ENCODE measurements around the gene WBP2NL.
"Not testable (repeated sequence)": the region's sequence is repeated elsewhere in the genome, so short reads cannot be mapped to it uniquely, and the experiment has no call there.

The WBP2NL gene, protein sequence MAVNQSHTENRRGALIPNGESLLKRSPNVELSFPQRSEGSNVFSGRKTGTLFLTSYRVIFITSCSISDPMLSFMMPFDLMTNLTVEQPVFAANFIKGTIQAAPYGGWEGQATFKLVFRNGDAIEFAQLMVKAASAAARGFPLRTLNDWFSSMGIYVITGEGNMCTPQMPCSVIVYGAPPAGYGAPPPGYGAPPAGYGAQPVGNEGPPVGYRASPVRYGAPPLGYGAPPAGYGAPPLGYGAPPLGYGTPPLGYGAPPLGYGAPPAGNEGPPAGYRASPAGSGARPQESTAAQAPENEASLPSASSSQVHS

DNA sequence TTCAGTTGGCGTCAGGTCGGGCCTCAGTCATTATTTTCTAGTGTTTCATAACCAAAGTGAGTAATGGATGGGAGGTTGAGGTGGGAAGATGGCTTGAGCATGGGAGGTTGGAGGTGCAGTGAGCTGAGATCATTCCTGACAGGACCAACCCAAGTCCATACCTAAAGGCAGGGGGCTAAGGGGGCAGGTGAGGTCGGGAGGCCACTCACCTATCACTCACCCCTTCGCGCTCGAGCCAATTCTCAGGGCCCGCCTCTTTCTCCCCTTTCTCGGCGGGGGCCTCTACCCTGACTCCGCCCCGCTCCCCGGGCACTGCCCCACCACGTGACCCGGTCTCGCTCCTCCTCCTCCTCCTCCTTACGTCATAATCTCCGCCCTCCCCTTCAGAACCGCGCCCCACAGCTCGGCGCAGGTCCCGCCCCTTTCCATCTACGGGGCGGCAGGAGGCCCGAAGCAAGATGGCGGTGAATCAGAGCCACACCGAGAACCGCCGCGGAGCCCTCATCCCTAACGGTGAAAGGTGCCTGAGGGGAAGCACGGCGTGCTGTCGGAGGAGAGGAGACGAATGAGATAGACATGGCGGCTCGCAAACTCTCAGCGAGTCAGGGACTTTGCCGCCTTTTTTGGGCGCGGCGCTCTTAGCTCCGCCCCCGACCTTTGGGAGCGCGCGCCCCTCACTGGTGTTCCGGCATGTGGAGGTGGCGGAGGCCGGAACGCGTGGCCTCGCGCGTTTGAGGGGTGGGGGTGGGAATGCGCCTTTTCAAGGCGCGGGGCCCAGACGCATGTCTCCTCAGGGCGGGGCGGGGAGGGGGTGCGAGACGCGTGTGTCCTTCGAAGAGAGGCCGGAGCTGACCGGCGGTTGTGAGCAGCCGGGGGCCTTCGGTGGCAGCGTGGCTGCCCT lies at the start of gene WBP2NL:
WBP2NL (plus strand) TSS at position 428 of the 901 bp plus-strand sequence; CDS start at position 459, 31 bp downstream.
- no peak for DNase-seq (ENCODE audit: low spot score)

DNA sequence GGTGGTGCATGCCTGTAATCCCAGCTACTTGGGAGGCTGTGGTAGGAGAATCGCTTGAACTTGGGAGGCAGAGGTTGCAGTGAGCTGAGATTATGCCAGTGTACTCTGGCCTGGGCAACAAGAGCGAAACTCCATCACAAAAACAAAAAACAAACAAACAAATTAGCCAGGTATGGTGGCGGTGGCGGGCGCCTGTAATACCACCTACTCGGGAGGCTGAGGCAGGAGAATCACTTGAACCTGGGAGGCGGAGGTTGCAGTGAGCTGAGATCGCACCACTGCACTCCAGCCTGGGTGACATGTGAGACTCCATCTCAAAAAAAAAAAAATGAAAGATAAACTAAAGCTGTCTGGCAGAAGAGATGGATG lies 49.7 kb upstream of the WBP2NL start:
- not testable (repeated sequence) for DNase-seq (ENCODE audit: low spot score)

- no peak for DNase-seq (ENCODE audit: low spot score)
These were observed 49.2 kb upstream of the WBP2NL start for GRCh38 chr22:41949297-41949965.

- no peak for DNase-seq (ENCODE audit: low spot score)
These were observed 46.6 kb upstream of the WBP2NL start, which contains the start of gene SMIM45 for GRCh38 chr22:41951898-41952474. SMIM45 (plus strand) TSS chr22:41952150.

- DNase-seq (ENCODE audit: low spot score): no peak
These were observed 45.9 kb upstream of the WBP2NL start for GRCh38 chr22:41952713-41953112.

DNA sequence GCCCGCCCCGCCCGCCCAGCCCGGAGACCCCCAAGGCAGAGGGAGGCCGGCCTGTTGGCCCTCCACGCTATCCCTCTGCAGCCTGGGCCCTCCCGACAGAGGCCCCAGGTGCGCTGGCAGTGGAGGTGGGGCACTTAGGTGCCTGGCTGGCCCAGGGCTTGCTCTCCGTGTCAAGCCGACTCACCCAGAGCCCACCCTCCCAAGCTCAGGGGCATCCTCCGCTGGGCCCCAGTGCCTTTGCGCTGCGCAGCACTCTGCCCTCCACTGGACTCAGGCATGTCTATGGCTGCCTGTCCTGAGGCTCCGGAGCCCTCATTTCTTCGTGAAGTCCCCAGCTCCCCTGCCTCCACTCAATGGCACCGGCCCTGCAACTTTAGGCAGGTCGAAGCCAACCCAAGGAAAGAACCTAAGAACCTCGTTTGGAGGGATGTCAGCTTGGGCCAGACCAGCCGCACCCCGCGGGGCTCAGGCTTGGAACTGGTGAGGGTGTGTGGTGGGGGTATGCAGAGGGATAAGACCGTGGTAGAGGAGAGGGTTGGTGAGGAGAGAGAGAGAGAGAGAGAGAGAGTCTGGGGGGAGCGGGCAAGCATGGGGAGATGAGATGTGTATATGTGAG lies 40.5 kb upstream of the WBP2NL start:
- no peak for DNase-seq (ENCODE audit: low spot score)

DNA sequence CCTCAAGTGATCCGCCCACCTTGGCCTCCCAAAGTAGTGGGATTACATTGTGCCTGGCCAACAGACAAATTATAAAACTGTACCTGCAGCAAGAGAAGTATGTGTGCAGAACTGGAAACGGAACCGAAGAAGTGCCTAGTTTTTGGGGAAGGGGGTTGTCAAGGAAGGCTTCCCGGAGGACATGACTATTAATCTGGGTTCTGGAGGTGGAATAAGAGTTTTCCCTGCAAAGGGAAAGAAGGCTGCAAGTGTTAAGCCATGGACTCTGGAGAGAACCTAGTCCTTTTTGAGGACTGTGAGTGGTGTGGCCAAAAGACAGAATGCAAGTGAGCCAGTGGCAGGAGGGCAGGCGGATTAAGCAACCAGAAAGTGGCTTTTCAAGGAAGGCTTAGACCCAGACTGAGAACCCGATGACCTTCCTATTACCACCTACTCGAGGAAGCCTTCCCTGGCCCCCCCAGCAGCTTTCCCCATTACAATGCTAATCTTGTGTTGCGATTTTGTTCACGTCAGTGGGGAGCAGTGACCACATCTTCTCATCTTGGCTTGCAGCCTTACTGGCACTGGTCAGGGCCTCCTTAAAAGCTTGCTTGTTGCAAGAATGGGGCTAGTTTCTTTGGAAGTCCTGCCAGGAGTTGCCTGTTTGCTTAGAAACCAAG lies 35.0 kb upstream of the WBP2NL start:
- DNase-seq (ENCODE audit: low spot score): no peak

DNA sequence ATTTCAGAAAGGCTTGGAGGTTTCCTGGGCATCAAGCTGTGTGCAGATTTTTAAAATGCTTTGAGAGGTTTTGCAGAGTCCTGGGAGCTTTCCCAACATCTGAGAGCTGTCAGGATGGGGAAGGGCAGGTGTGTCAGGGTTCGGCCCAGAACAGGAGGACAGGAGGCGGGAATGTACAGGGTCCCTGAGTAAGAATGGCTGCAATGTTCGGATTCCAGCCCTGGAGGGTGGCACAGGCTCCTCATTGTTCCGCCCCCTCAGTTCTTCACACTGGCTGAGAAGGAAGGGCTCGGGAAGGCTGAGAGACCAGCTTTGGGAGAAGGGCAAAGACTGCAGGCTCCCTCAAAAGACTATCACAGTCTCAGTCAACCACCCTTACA lies 34.5 kb upstream of the WBP2NL start:
- no peak for DNase-seq (ENCODE audit: low spot score)

DNA sequence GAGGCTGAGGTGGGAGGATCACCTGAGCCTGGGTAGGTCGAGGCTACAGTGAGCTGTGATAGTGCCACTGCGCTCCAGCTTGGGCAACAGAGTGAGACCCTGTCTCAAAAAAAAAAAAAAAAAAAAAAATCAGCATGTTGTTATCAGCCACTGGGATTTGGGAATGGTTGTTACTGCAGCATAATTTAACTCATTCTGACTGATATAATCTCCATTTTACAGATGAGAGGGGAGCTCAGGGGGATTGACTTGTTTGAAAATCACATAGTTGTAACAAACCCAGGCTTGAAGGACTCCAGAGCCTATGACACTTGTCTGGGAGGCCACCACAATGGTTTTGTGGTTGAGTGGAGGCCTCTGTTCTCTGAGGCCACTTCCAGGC lies 32.4 kb upstream of the WBP2NL start:
- DNase-seq (ENCODE audit: low spot score): no peak

DNA sequence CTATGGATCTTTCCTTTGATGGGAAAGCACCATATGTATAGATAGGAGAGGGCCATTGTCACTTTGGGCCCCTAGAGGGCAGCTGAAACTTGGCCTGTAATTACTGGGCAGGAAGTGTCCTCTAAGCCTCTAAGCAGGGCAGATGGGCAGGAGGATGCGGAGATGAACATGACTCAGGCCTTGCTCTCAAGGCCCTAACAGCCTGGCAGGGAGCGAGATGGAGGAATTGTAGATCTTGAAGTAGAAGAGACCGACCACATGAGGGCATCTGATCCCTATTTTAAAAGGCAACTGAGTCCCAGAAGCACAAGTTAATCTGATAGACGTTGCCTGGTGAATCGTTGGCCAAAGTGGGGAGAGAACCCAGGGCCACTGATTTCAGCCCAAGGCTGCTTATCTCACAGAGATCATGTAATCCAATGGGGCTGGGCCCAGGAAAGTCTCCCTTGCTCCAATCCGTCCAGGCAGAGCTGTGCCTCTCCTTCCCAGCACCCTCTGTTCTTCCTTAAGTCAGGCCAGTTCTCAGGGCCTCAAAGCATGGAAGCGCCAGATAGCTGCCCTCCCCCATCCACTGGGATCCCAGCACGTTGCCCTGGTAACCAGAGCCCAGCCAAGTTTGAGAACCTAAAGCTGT lies 31.9 kb upstream of the WBP2NL start:
- DNase-seq (ENCODE audit: low spot score): peak; percentile 58

GRCh38 chr22:41968601-41969000 lies 30.0 kb upstream of the WBP2NL start:
- DNase-seq (ENCODE audit: low spot score): no peak

GRCh38 chr22:41969110-41969646 lies 29.4 kb upstream of the WBP2NL start, which contains the start of gene SEPTIN3:
SEPTIN3 (plus strand) TSS chr22:41969443; CDS start chr22:41971493, 2,050 bp downstream.
- no peak for DNase-seq (ENCODE audit: low spot score)

DNA sequence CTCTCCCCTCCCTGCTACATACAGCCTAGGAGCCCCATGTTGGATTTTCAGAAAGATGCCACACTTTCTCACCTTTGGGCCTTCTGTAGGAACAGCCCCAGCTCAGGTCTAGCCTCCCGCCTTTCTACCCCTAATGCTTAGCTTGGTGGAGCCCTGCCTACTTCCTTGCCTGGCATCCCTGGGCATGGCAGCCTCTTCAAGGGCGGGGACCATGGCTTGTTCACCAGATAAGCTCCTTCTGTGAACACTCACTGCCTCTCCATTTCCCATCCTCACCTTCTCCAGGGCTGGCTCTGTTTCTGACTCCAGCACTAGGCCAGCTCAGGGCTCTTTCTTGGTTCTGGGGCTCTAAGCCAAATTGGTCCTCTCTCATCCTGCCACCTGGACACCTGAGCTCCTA lies 28.0 kb upstream of the WBP2NL start:
- no peak for DNase-seq (ENCODE audit: low spot score)

DNA sequence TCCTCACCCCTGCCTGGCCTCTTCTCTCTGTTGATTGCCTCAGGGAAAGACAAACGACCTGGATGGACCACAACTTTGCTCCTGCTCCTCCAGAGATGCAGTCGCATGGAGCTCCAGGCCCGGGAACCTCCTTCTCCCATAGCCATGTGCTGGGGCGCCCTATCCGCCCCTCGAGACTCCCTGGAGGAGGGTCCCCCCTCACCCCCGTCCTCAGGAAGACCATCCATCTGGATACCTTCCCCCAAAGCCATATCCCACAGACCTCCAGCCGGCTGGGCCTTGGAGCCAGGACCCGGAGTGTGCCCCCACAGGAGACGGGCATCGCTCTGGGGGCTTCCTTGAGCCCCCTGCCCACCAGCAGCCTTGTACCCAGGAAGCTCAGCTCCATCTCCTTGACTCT lies 27.2 kb upstream of the WBP2NL start:
- DNase-seq (ENCODE audit: low spot score): no peak

DNA sequence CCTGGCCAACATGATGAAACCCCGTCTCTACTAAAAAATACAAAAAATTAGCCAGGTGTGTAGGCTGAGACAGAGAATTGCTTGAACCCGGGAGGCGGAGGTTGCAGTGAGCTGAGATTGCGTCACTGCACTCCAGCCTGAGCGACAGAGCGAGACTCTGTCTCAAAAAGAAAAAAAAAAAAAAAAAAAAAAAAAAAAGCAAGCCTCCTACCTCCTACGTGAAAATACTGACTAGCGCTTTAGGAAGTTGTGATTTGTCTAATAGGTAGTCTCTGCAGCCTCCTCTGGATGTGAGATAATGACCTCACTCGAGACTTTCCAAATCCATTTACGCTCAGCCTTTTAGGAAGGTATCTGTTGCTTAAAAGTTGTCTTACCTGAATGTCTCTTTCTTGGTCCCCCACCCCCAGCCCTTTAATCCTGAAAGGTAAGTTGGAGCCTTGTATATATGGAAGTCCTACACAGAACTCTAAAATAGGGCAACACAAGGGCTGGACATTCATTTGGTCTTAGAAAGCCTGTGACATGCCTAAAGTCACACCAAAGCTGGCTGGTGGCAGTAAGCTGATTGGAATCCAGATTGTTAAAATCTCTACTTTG lies 23.8 kb upstream of the WBP2NL start:
- no peak for DNase-seq (ENCODE audit: low spot score)

GRCh38 chr22:41975299-41976069 lies 23.1 kb upstream of the WBP2NL start:
- no peak for DNase-seq (ENCODE audit: low spot score)

- peak; percentile 62 for DNase-seq (ENCODE audit: low spot score)
These were observed 22.3 kb upstream of the WBP2NL start for GRCh38 chr22:41976070-41976901.

DNA sequence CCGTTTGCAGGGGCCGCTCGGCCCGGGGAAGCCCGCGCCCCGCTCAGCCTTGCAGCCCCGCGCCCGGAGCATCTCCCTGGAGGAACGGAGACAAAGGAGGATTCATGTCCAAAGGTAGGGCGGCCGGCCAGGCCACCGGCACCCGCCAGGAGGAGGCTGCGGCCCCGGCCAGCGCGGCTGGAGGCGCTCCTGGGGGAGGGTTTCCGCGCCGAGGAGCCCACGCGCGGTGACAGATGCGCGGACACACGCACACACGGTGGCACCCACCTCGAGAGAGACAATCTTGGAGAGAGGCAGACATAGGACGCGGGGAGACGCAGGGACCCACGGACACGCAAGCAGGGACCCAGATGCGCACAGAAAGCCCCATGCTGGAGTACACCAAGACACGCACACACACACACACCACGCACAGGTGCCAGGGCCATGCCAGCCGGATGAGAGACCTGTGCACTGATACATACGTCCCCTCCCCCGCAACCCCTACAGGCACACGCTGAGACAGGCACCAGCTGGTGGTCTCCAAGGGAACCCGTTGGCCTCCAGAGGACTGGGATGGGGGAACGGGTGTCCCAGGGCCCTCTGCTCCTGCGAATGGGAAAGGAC lies 21.5 kb upstream of the WBP2NL start:
- no peak for DNase-seq (ENCODE audit: low spot score)

Data from LoVo (cell line).